Vagina (tissue), 2 donors: Measurements from ENCODE around the gene IRF1. TPM values are rescaled to one million over a fixed set of nuclear protein-coding genes. Genes with fewer than 3 reads are reported as not detected.

Source experiments
- DNase-seq, 2 donors: peaks; one replicate each; pipeline ENCODE4 v3.0.0-alpha.2; 2017; ENCODE audit errors: extremely low spot score in 2 of 2
- H3K27ac ChIP-seq: fragments of 200-600 bp; sonication (generic); one replicate; pipeline ENCODE4 v1.5.1; 2019
- H3K27me3 ChIP-seq: fragments of 200-600 bp; sonication (generic); one replicate; pipeline ENCODE4 v1.5.1; 2019
- H3K36me3 ChIP-seq, 2 donors: fragments of 200-600 bp; sonication (generic); one replicate each; pipeline ENCODE4 v1.5.1; 2017 to 2019
- H3K4me1 ChIP-seq: fragments of 200-600 bp; sonication (generic); one replicate; pipeline ENCODE4 v1.5.1; 2019
- H3K4me3 ChIP-seq, 2 donors: fragments of 200-600 bp; sonication (generic); 1 replicate in 1 of 2; 2 replicates in 1 of 2; pipeline ENCODE4 v1.5.1; 2016 to 2019
- H3K9me3 ChIP-seq: fragments of 200-600 bp; sonication (generic); one replicate; pipeline ENCODE4 v1.5.1; 2019
- POLR2A ChIP-seq, 2 donors: fragments of 450-650 bp; IDR thresholded peaks; one replicate each; pipeline ENCODE4 v1.6.1; 2017; ENCODE audit warnings: antibody characterized with exemption in 2 of 2, mild to moderate bottlenecking in 2 of 2, moderate library complexity in 2 of 2
- POLR2AphosphoS5 ChIP-seq, 2 donors: sonication (generic); formaldehyde crosslinking; IDR thresholded peaks; one replicate each; pipeline ENCODE4 v1.9.0; 2017; ENCODE audit warnings: antibody characterized with exemption in 2 of 2, mild to moderate bottlenecking in 2 of 2, low read depth in 1 of 2; ENCODE audit not compliant: insufficient read depth in 1 of 2
- intact Hi-C: fragments of 100-400 bp; cut with DNase I; formaldehyde crosslinking; loops from one replicate; pipeline ENCODE4 v1.15.1; 2023
- total RNA-seq: library from RNA; depleted of rRNA; stranded (reverse); fragments of >200 nt; gene quantifications from one replicate; pipeline ENCODE4 v1.2.3, GENCODE V29; 2016
- TF ChIP-seq, protein P1 (sequence below), 3 experiments: fragments of 450-650 bp in 2 of 3; fragments of 200-600 bp in 1 of 3; sonication (generic) in 1 of 3; IDR thresholded peaks; one replicate each; pipeline ENCODE4 v1.5.1; 2017 to 2019; ENCODE audit warnings: antibody characterized with exemption in 3 of 3, mild to moderate bottlenecking in 2 of 3, moderate library complexity in 2 of 3

IRF1 gene
- total RNA-seq, 1 donor from 2014 or later, result 49.8 TPM

- H3K27ac ChIP-seq, result peak overlapping the region; percentile 58
- no peaks in the 10 kb centered on the region for H3K36me3 ChIP-seq
- H3K4me3 ChIP-seq, result no peak overlapping the region
- DNase-seq, result no peak
- no peaks in the 10 kb centered on the region for H3K9me3 ChIP-seq
- TF ChIP-seq, protein P1, sequence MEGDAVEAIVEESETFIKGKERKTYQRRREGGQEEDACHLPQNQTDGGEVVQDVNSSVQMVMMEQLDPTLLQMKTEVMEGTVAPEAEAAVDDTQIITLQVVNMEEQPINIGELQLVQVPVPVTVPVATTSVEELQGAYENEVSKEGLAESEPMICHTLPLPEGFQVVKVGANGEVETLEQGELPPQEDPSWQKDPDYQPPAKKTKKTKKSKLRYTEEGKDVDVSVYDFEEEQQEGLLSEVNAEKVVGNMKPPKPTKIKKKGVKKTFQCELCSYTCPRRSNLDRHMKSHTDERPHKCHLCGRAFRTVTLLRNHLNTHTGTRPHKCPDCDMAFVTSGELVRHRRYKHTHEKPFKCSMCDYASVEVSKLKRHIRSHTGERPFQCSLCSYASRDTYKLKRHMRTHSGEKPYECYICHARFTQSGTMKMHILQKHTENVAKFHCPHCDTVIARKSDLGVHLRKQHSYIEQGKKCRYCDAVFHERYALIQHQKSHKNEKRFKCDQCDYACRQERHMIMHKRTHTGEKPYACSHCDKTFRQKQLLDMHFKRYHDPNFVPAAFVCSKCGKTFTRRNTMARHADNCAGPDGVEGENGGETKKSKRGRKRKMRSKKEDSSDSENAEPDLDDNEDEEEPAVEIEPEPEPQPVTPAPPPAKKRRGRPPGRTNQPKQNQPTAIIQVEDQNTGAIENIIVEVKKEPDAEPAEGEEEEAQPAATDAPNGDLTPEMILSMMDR (IDR thresholded peaks at IDR 0.05), result no peak
- TF ChIP-seq POLR2A (IDR thresholded peaks at IDR 0.05) (no peak), POLR2AphosphoS5 (IDR thresholded peaks at IDR 0.05; ENCODE audit: insufficient read depth in 1 of 2, low read depth in 1 of 2) (no peak)
- H3K27me3 ChIP-seq, result no peaks in the 10 kb centered on the region
- intact Hi-C loops, result no loop called here
- peaks cover 48% of the 10 kb centered on the region for H3K4me1 ChIP-seq
Observed at GRCh38 chr5:132458651-132459030, 31.9 kb downstream of the IRF1 start.

GRCh38 chr5:132458226-132458560, 32.4 kb downstream of the IRF1 start:
- no peak for DNase-seq
- no peaks in the 10 kb centered on the region for H3K27me3 ChIP-seq
- H3K4me3 ChIP-seq, result no peak overlapping the region
- no peaks in the 10 kb centered on the region for H3K36me3 ChIP-seq
- H3K27ac ChIP-seq, result peak overlapping the region; percentile 72
- peaks cover 45% of the 10 kb centered on the region for H3K4me1 ChIP-seq
- no peaks in the 10 kb centered on the region for H3K9me3 ChIP-seq
- intact Hi-C loops, result no loop called here
- TF ChIP-seq, protein P1 (IDR thresholded peaks at IDR 0.05), result no peak
- TF ChIP-seq POLR2AphosphoS5 (IDR thresholded peaks at IDR 0.05; ENCODE audit: insufficient read depth in 1 of 2, low read depth in 1 of 2), result no peak
- TF ChIP-seq POLR2A (IDR thresholded peaks at IDR 0.05), result no peak

DNA sequence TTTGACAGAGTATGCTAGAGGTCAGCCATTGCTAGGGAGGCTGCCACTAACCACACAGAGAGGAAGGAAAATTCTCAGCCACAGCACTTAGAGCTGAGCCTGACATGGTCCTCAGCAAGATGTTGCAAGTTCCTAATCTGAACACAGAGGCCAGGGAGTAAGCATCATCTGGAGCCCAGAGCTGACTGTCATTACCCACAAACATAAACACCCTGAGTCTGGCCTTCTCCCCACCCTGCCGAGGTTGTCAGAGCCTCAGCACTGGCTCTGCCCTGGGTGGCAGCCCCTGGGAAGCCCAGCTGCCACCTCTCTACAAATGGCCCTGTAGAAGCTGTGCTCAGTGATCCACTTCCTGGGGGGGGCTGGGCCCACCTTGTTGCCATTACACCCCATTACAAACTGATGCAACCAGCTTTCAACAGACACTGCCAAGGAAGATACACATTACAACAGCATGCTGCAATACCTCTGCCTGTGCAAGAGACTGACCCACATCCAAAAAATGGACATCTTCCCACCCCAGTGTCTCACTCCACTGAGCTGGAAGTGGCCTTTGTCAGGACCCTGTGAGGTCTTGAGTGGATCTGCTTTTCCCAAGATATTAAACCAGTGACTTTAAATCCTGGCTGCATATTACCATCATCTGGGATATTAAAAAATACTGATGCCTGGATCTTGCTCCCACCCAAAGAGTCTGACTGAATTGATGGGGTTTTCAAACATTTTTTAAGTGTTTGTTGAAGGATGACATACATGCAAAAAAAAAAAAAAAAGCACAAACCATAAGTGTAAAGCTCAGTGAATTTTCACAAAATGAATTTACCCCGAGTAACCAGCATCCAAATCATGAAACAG, 33.0 kb downstream of the IRF1 start:
- H3K27ac ChIP-seq, result peak overlapping the region; percentile 72
- H3K9me3 ChIP-seq, result no peaks in the 10 kb centered on the region
- H3K4me3 ChIP-seq, result no peak overlapping the region
- no peak for DNase-seq
- H3K4me1 ChIP-seq, result peaks cover 45% of the 10 kb centered on the region
- H3K27me3 ChIP-seq, result no peaks in the 10 kb centered on the region
- H3K36me3 ChIP-seq, result no peaks in the 10 kb centered on the region
- TF ChIP-seq POLR2A (IDR thresholded peaks at IDR 0.05) (no peak), POLR2AphosphoS5 (IDR thresholded peaks at IDR 0.05; ENCODE audit: insufficient read depth in 1 of 2, low read depth in 1 of 2) (peak; percentile 14 to 86)
- TF ChIP-seq, protein P1 (IDR thresholded peaks at IDR 0.05), result no peak
- intact Hi-C loops, result no loop called here

GRCh38 chr5:132456987-132457361, 33.6 kb downstream of the IRF1 start:
- intact Hi-C loops, result no loop called here
- peak overlapping the region; percentile 72 for H3K27ac ChIP-seq
- no peak overlapping the region for H3K4me3 ChIP-seq
- peaks cover 45% of the 10 kb centered on the region for H3K4me1 ChIP-seq
- H3K9me3 ChIP-seq, result no peaks in the 10 kb centered on the region
- H3K27me3 ChIP-seq, result no peaks in the 10 kb centered on the region
- no peaks in the 10 kb centered on the region for H3K36me3 ChIP-seq
- no peak for DNase-seq
- TF ChIP-seq POLR2A (IDR thresholded peaks at IDR 0.05) (no peak), POLR2AphosphoS5 (IDR thresholded peaks at IDR 0.05; ENCODE audit: insufficient read depth in 1 of 2, low read depth in 1 of 2) (no peak)

GRCh38 chr5:132456296-132456986, 34.1 kb downstream of the IRF1 start:
- TF ChIP-seq POLR2AphosphoS5 (IDR thresholded peaks at IDR 0.05; ENCODE audit: insufficient read depth in 1 of 2, low read depth in 1 of 2), result peak in 1 of 2 donors; percentile 48
- TF ChIP-seq, protein P1 (IDR thresholded peaks at IDR 0.05), result no peak
- peaks cover 45% of the 10 kb centered on the region for H3K4me1 ChIP-seq
- H3K27ac ChIP-seq, result peak overlapping the region; percentile 72
- H3K9me3 ChIP-seq, result no peaks in the 10 kb centered on the region
- no peaks in the 10 kb centered on the region for H3K27me3 ChIP-seq
- no peak overlapping the region for H3K4me3 ChIP-seq
- no peak for DNase-seq
- no peaks in the 10 kb centered on the region for H3K36me3 ChIP-seq
- intact Hi-C loops, result no loop called here
